ENCODE measurements around the gene FBXL7. TPM values are rescaled to one million over a fixed set of nuclear protein-coding genes. Genes with fewer than 3 reads are reported as not detected.

FBXL7 gene
- total RNA-seq, 1 experiment from 2014 or later: 3.1 TPM

- in situ Hi-C loops (cut with HindIII; ENCODE audit: low pct_unique_long_range_greater_than_20kb, low sequenced_read_pairs): no loop called here
Measured at GRCh38 chr5:15627109-15627508, 127.1 kb downstream of the FBXL7 start.

GRCh38 chr5:15627647-15628046 lies 127.7 kb downstream of the FBXL7 start:
- in situ Hi-C loops (cut with HindIII; ENCODE audit: low pct_unique_long_range_greater_than_20kb, low sequenced_read_pairs): no loop called here
- no peak for DNase-seq (ENCODE audit: low read depth)

More at GRCh38 chr5:15627109-15627508, 127.1 kb downstream of the FBXL7 start:
- DNase-seq (ENCODE audit: low read depth): no peak

- DNase-seq (ENCODE audit: low read depth): no peak
- in situ Hi-C loops (cut with HindIII; ENCODE audit: low pct_unique_long_range_greater_than_20kb, low sequenced_read_pairs): no loop called here
Measured at GRCh38 chr5:15630441-15630840, 130.5 kb downstream of the FBXL7 start.

GRCh38 chr5:15634591-15635288 lies 134.8 kb downstream of the FBXL7 start:
- in situ Hi-C loops (cut with HindIII; ENCODE audit: low pct_unique_long_range_greater_than_20kb, low sequenced_read_pairs): no loop called here
- DNase-seq (ENCODE audit: low read depth): no peak

GRCh38 chr5:15635289-15635616 lies 135.3 kb downstream of the FBXL7 start:
- DNase-seq (ENCODE audit: low read depth): no peak
- in situ Hi-C loops (cut with HindIII; ENCODE audit: low pct_unique_long_range_greater_than_20kb, low sequenced_read_pairs): no loop called here

GRCh38 chr5:15637345-15637744 lies 137.4 kb downstream of the FBXL7 start:
- in situ Hi-C loops (cut with HindIII; ENCODE audit: low pct_unique_long_range_greater_than_20kb, low sequenced_read_pairs): no loop called here

GRCh38 chr5:15637886-15638285 lies 137.9 kb downstream of the FBXL7 start:
- in situ Hi-C loops (cut with HindIII; ENCODE audit: low pct_unique_long_range_greater_than_20kb, low sequenced_read_pairs): no loop called here
- no peak for DNase-seq (ENCODE audit: low read depth)

More at GRCh38 chr5:15637345-15637744, 137.4 kb downstream of the FBXL7 start:
- no peak for DNase-seq (ENCODE audit: low read depth)

- no peak for DNase-seq (ENCODE audit: low read depth)
- in situ Hi-C loops (cut with HindIII; ENCODE audit: low pct_unique_long_range_greater_than_20kb, low sequenced_read_pairs): no loop called here
Measured at GRCh38 chr5:15638296-15638695, 138.3 kb downstream of the FBXL7 start.

GRCh38 chr5:15639288-15639687 lies 139.3 kb downstream of the FBXL7 start:
- in situ Hi-C loops (cut with HindIII; ENCODE audit: low pct_unique_long_range_greater_than_20kb, low sequenced_read_pairs): no loop called here
- no peak for DNase-seq (ENCODE audit: low read depth)

GRCh38 chr5:15640116-15640515 lies 140.1 kb downstream of the FBXL7 start:
- in situ Hi-C loops (cut with HindIII; ENCODE audit: low pct_unique_long_range_greater_than_20kb, low sequenced_read_pairs): no loop called here
- DNase-seq (ENCODE audit: low read depth): no peak

GRCh38 chr5:15643731-15644130 lies 143.8 kb downstream of the FBXL7 start:
- no peak for DNase-seq (ENCODE audit: low read depth)

GRCh38 chr5:15645381-15646160 lies 145.6 kb downstream of the FBXL7 start:
- in situ Hi-C loops (cut with HindIII; ENCODE audit: low pct_unique_long_range_greater_than_20kb, low sequenced_read_pairs): no loop called here
- DNase-seq (ENCODE audit: low read depth): no peak

More at GRCh38 chr5:15643731-15644130, 143.8 kb downstream of the FBXL7 start:
- in situ Hi-C loops (cut with HindIII; ENCODE audit: low pct_unique_long_range_greater_than_20kb, low sequenced_read_pairs): no loop called here

GRCh38 chr5:15646371-15646770 lies 146.4 kb downstream of the FBXL7 start:
- in situ Hi-C loops (cut with HindIII; ENCODE audit: low pct_unique_long_range_greater_than_20kb, low sequenced_read_pairs): no loop called here
- no peak for DNase-seq (ENCODE audit: low read depth)

- no peak for DNase-seq (ENCODE audit: low read depth)
- in situ Hi-C loops (cut with HindIII; ENCODE audit: low pct_unique_long_range_greater_than_20kb, low sequenced_read_pairs): no loop called here
Measured at GRCh38 chr5:15647251-15647650, 147.3 kb downstream of the FBXL7 start.

- in situ Hi-C loops (cut with HindIII; ENCODE audit: low pct_unique_long_range_greater_than_20kb, low sequenced_read_pairs): no loop called here
- no peak for DNase-seq (ENCODE audit: low read depth)
Measured at GRCh38 chr5:15650266-15650665, 150.3 kb downstream of the FBXL7 start.

- in situ Hi-C loops (cut with HindIII; ENCODE audit: low pct_unique_long_range_greater_than_20kb, low sequenced_read_pairs): no loop called here
- DNase-seq (ENCODE audit: low read depth): no peak
Measured at GRCh38 chr5:15654779-15655178, 154.8 kb downstream of the FBXL7 start.

GRCh38 chr5:15655683-15656082 lies 155.7 kb downstream of the FBXL7 start:
- DNase-seq (ENCODE audit: low read depth): no peak
- in situ Hi-C loops (cut with HindIII; ENCODE audit: low pct_unique_long_range_greater_than_20kb, low sequenced_read_pairs): no loop called here

- in situ Hi-C loops (cut with HindIII; ENCODE audit: low pct_unique_long_range_greater_than_20kb, low sequenced_read_pairs): no loop called here
- DNase-seq (ENCODE audit: low read depth): no peak
Measured at GRCh38 chr5:15664961-15665360, 165.0 kb downstream of the FBXL7 start.

- in situ Hi-C loops (cut with HindIII; ENCODE audit: low pct_unique_long_range_greater_than_20kb, low sequenced_read_pairs): no loop called here
- DNase-seq (ENCODE audit: low read depth): no peak
Measured at GRCh38 chr5:15669826-15670225, 169.8 kb downstream of the FBXL7 start.

GRCh38 chr5:15674716-15675115 lies 174.7 kb downstream of the FBXL7 start:
- DNase-seq (ENCODE audit: low read depth): no peak
- in situ Hi-C loops (cut with HindIII; ENCODE audit: low pct_unique_long_range_greater_than_20kb, low sequenced_read_pairs): no loop called here

Measured in Caki2 (cell line).